Measurements from ENCODE around the gene PLA2G3. TPM values are rescaled to one million over a fixed set of nuclear protein-coding genes. Genes with fewer than 3 reads are reported as not detected.

Gene PLA2G3
- total RNA-seq, 1 experiment from 2014 or later, result not detected

GRCh38 chr22:31133911-31134310 is 6.4 kb downstream of the PLA2G3 start:
- Histone ChIP-seq H3K9me3 (no peaks in the 10 kb centered on the region), H3K4me3 (no peak overlapping the region), H3K36me3 (no peaks in the 10 kb centered on the region), H3K27me3 (no peaks in the 10 kb centered on the region)
- no peak for DNase-seq

GRCh38 chr22:31130873-31131272 is 9.4 kb downstream of the PLA2G3 start:
- DNase-seq, result no peak

GRCh38 chr22:31128156-31128555 is 12.2 kb downstream of the PLA2G3 start:
- Histone ChIP-seq H3K27me3 (no peaks in the 10 kb centered on the region; the same call in 1 of the 2 replicates), H3K36me3 (no peaks in the 10 kb centered on the region), H3K4me3 (no peak overlapping the region), H3K9me3 (no peaks in the 10 kb centered on the region)
- DNase-seq, result no peak

More at GRCh38 chr22:31130873-31131272, 9.4 kb downstream of the PLA2G3 start:
- Histone ChIP-seq H3K4me3 (no peak overlapping the region), H3K27me3 (no peaks in the 10 kb centered on the region), H3K9me3 (no peaks in the 10 kb centered on the region), H3K36me3 (no peaks in the 10 kb centered on the region)

GRCh38 chr22:31127181-31127772 is 13.0 kb downstream of the PLA2G3 start:
- no peaks in the 10 kb centered on the region for H3K36me3 ChIP-seq
- no peaks in the 10 kb centered on the region for H3K9me3 ChIP-seq
- H3K27me3 ChIP-seq, result no peaks in the 10 kb centered on the region; the same call in 1 of the 2 replicates
- DNase-seq, result no peak
- H3K4me3 ChIP-seq, result no peak overlapping the region

- no peak for DNase-seq
- no peaks in the 10 kb centered on the region for H3K36me3 ChIP-seq
- H3K27me3 ChIP-seq, result no peaks in the 10 kb centered on the region; the same call in 1 of the 2 replicates
- no peaks in the 10 kb centered on the region for H3K9me3 ChIP-seq
- H3K4me3 ChIP-seq, result no peak overlapping the region
Measured at GRCh38 chr22:31126869-31127175, 13.5 kb downstream of the PLA2G3 start.

- no peak overlapping the region for H3K4me3 ChIP-seq
- DNase-seq, result no peak
- no peaks in the 10 kb centered on the region for H3K9me3 ChIP-seq
- H3K27me3 ChIP-seq, result no peaks in the 10 kb centered on the region; the same call in 1 of the 2 replicates
- H3K36me3 ChIP-seq, result no peaks in the 10 kb centered on the region
Measured at GRCh38 chr22:31126128-31126868, 14.0 kb downstream of the PLA2G3 start.

GRCh38 chr22:31125521-31126117 is 14.7 kb downstream of the PLA2G3 start:
- DNase-seq, result no peak
- Histone ChIP-seq H3K27me3 (no peaks in the 10 kb centered on the region; the same call in 1 of the 2 replicates), H3K36me3 (no peaks in the 10 kb centered on the region), H3K9me3 (no peaks in the 10 kb centered on the region), H3K4me3 (no peak overlapping the region)

- DNase-seq, result no peak
- Histone ChIP-seq H3K27me3 (no peaks in the 10 kb centered on the region; the same call in 1 of the 2 replicates), H3K4me3 (no peak overlapping the region)
Measured at GRCh38 chr22:31124811-31125465, 15.4 kb downstream of the PLA2G3 start.

GRCh38 chr22:31124290-31124689 is 16.0 kb downstream of the PLA2G3 start:
- Histone ChIP-seq H3K36me3 (no peaks in the 10 kb centered on the region), H3K9me3 (no peaks in the 10 kb centered on the region), H3K4me3 (no peak overlapping the region), H3K27me3 (no peaks in the 10 kb centered on the region; the same call in 1 of the 2 replicates)
- DNase-seq, result no peak

More at GRCh38 chr22:31124811-31125465, 15.4 kb downstream of the PLA2G3 start:
- no peaks in the 10 kb centered on the region for H3K9me3 ChIP-seq
- H3K36me3 ChIP-seq, result no peaks in the 10 kb centered on the region

GRCh38 chr22:31123292-31123602 is 17.1 kb downstream of the PLA2G3 start:
- no peaks in the 10 kb centered on the region for H3K36me3 ChIP-seq
- DNase-seq, result no peak
- H3K27me3 ChIP-seq, result no peaks in the 10 kb centered on the region; the same call in 1 of the 2 replicates
- H3K9me3 ChIP-seq, result no peaks in the 10 kb centered on the region
- no peak overlapping the region for H3K4me3 ChIP-seq

- H3K27me3 ChIP-seq, result no peaks in the 10 kb centered on the region; the same call in 1 of the 2 replicates
- no peak for DNase-seq
- H3K36me3 ChIP-seq, result no peaks in the 10 kb centered on the region
- H3K9me3 ChIP-seq, result no peaks in the 10 kb centered on the region
- H3K4me3 ChIP-seq, result no peak within 1 kb of the TSS
Measured at GRCh38 chr22:31122532-31123291, 17.6 kb downstream of the PLA2G3 start, which contains the start of gene INPP5J. Gene INPP5J, plus strand, starts transcription at chr22:31122966. Its CDS starts 49 bp downstream, at chr22:31123015.

GRCh38 chr22:31122196-31122531 is 18.1 kb downstream of the PLA2G3 start:
- no peak for DNase-seq
- Histone ChIP-seq H3K4me3 (no peak overlapping the region), H3K27me3 (no peaks in the 10 kb centered on the region; the same call in 1 of the 2 replicates), H3K9me3 (no peaks in the 10 kb centered on the region), H3K36me3 (no peaks in the 10 kb centered on the region)

GRCh38 chr22:31121403-31121802 is 18.9 kb downstream of the PLA2G3 start:
- Histone ChIP-seq H3K27me3 (no peaks in the 10 kb centered on the region; the same call in 1 of the 2 replicates), H3K4me3 (no peak overlapping the region), H3K9me3 (no peaks in the 10 kb centered on the region), H3K36me3 (no peaks in the 10 kb centered on the region)
- DNase-seq, result no peak

GRCh38 chr22:31120642-31121041 is 19.7 kb downstream of the PLA2G3 start:
- DNase-seq, result no peak
- Histone ChIP-seq H3K36me3 (no peaks in the 10 kb centered on the region), H3K4me3 (no peak overlapping the region), H3K27me3 (no peaks in the 10 kb centered on the region; the same call in 1 of the 2 replicates), H3K9me3 (no peaks in the 10 kb centered on the region)

GRCh38 chr22:31120230-31120629 is 20.1 kb downstream of the PLA2G3 start:
- Histone ChIP-seq H3K9me3 (no peaks in the 10 kb centered on the region), H3K4me3 (no peak overlapping the region), H3K27me3 (no peaks in the 10 kb centered on the region; the same call in 1 of the 2 replicates), H3K36me3 (no peaks in the 10 kb centered on the region)
- DNase-seq, result no peak

- Histone ChIP-seq H3K9me3 (no peaks in the 10 kb centered on the region), H3K36me3 (no peaks in the 10 kb centered on the region), H3K4me3 (no peak overlapping the region), H3K27me3 (no peaks in the 10 kb centered on the region; the same call in 1 of the 2 replicates)
- no peak for DNase-seq
Measured at GRCh38 chr22:31119026-31119717, 21.1 kb downstream of the PLA2G3 start.
